ENCODE data around the gene SETSIP.
"Not testable (repeated sequence)": the region's sequence is repeated elsewhere in the genome, so short reads cannot be mapped to it uniquely, and the experiment has no call there.

GRCh38 chr1:92074446-92074845 lies 765 bp downstream of the SETSIP start:
- not testable (repeated sequence) for TF ChIP-seq CTCF (conservative IDR thresholded peaks at IDR 0.05 in 1 of 2, IDR thresholded peaks at IDR 0.05 in 1 of 2; ENCODE audit: extremely low read depth in 1 of 2, insufficient read depth in 1 of 2, low read depth in 1 of 2, low read length in 2 of 2); EZH2 (IDR thresholded peaks at IDR 0.05; ENCODE audit: borderline replicate concordance, low read length)
